GM12891 (cell line): Measurements from ENCODE around the gene CEP170B.

Experiments used
- DNase-seq: peaks from one replicate; pipeline ENCODE4 v3.0.0; 2011; ENCODE audit warnings: low spot score; ENCODE audit not compliant: insufficient read length
- FAIRE-seq: peaks from 2 replicates; lab custom pipeline; 2011; peaks lifted over from hg19 to GRCh38; lab: Jason Lieb, UNC
- PAX5 ChIP-seq: IDR thresholded peaks from 2 replicates; pipeline ENCODE4 v1.6.1; 2011; ENCODE audit warnings: low read length, moderate library complexity, mild to moderate bottlenecking; ENCODE audit not compliant: insufficient read depth, severe bottlenecking
- POLR2A ChIP-seq: IDR thresholded peaks from 2 replicates; pipeline ENCODE4 v1.6.1; 2011; ENCODE audit warnings: low read depth, low read length, control low read depth
- POLR2AphosphoS5 ChIP-seq: IDR thresholded peaks from 2 replicates; pipeline ENCODE4 v1.6.1; 2011; ENCODE audit warnings: low read depth, low read length, control low read depth
- POU2F2 ChIP-seq: IDR thresholded peaks from 2 replicates; pipeline ENCODE4 v1.6.1; 2011; ENCODE audit warnings: low read depth, mild to moderate bottlenecking, control low read depth, low read length, moderate library complexity
- SPI1 ChIP-seq: IDR thresholded peaks from 2 replicates; pipeline ENCODE4 v1.6.1; 2011; ENCODE audit warnings: low read depth, low read length, control low read depth
- TAF1 ChIP-seq: IDR thresholded peaks from 2 replicates; pipeline ENCODE4 v1.6.1; 2011; ENCODE audit warnings: low read depth, low read length, control low read depth

The CEP170B gene

DNA sequence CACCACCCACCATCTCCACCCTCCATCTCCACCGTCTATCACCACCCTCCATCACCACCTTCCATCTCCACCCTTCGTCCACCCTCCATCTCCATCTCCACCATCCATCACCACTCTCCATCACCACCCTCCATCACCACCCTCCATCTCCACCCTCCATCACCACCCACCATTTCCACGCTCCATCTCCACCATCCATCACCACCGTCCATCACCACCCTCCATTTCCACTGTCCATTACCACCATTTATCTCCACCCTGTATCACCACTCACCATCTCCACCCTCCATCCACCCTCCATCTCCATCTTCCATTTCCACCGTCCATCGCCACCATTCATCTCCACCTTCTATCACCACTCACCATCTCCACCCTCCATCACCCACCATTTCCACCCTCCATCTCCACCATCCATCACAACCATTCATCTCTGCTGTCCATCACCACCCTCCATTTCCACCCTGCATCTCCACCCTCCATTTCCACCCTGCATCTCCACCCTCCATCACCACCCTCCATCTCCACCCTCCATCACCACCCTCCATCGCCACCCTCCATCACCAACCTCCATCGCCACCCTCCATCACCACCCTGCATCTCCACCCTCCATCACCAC is 6.1 kb upstream of the CEP170B start:
- no peak for TF ChIP-seq TAF1
- no peak for TF ChIP-seq POLR2AphosphoS5
- no peak for TF ChIP-seq PAX5
- no peak for TF ChIP-seq POLR2A
- TF ChIP-seq SPI1 = no peak
- TF ChIP-seq POU2F2 = no peak
- no peak for FAIRE-seq
- no peak for DNase-seq

DNA sequence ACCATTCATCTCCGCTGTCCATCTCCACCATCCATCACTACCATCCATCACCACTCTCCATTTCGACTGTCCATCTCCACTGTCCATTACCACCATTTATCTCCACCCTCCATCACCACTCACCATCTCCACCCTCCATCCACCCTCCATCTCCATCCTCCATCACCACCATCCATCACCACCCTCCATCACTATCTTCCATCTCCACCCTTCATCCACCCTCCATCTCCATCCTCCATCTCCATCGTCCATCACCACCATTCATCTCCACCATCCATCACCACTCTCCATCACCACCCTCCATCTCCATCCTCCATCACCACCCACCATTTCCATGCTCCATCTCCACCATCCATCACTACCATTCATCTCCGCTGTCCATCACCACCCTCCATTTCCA is 5.2 kb upstream of the CEP170B start:
- FAIRE-seq (no peak), DNase-seq (no peak)
- TF ChIP-seq PAX5 = no peak
- TF ChIP-seq SPI1 = no peak
- no peak for TF ChIP-seq POLR2AphosphoS5
- TF ChIP-seq POU2F2 = no peak
- TF ChIP-seq POLR2A = no peak
- no peak for TF ChIP-seq TAF1

- TF ChIP-seq POU2F2 (no peak), POLR2AphosphoS5 (no peak), POLR2A (no peak), SPI1 (no peak), PAX5 (no peak), TAF1 (no peak)
- no peak for FAIRE-seq
- DNase-seq = no peak
These were observed 4.7 kb upstream of the CEP170B start for GRCh38 chr14:104860414-104860813.

- FAIRE-seq (no peak), DNase-seq (no peak)
- TF ChIP-seq POLR2AphosphoS5 = no peak
- TF ChIP-seq PAX5 = no peak
- no peak for TF ChIP-seq POU2F2
These were observed 1.8 kb upstream of the CEP170B start for GRCh38 chr14:104863131-104863862.

- no peak for TF ChIP-seq TAF1
- no peak for FAIRE-seq
These were observed 1.2 kb upstream of the CEP170B start for GRCh38 chr14:104863923-104864266.

DNA sequence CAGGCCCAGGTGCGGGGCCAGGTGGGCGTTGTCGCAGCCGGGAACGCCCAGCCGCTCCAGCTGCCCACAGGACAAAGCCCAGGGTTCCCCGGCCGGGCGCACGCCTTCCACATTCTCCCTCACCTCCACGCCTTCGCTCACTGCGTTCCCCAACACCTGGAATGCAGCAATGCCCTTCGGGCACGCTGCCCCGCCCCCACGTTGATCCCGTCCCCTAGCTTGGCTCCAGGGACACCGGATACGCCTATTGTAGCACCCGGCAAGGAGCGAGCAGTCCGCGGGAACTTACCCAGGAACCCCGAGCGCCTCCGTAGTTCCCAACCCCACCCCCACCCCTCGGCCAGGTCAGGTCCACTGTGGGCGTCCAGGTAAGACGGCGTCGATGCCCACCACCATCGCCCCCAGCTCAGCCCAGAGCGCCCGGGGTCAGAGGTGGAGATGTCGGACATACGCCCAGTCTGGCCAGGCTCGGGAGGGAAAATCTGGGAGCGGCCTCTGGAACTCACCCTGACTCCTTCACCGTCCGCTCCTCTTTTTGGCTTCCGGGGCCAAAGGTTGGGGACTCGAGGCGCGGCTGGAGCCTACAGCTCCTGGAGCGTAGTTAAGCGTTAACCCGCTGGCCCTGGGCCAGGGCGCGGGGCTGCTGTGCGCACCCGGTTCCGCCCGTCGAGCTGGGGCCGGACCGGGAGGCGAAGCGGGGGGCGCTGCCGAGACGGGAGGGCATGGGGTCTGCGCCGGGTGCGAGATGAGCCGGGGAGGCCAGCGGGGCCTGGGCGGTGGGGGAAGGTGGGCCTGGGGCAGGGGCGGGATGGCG is 594 bp upstream of the CEP170B start:
- FAIRE-seq (no peak), DNase-seq (no peak)
- TF ChIP-seq POLR2A (no peak), SPI1 (no peak), POU2F2 (no peak), TAF1 (no peak), PAX5 (no peak), POLR2AphosphoS5 (no peak)

More at GRCh38 chr14:104863923-104864266, 1.2 kb upstream of the CEP170B start:
- no peak for DNase-seq

DNA sequence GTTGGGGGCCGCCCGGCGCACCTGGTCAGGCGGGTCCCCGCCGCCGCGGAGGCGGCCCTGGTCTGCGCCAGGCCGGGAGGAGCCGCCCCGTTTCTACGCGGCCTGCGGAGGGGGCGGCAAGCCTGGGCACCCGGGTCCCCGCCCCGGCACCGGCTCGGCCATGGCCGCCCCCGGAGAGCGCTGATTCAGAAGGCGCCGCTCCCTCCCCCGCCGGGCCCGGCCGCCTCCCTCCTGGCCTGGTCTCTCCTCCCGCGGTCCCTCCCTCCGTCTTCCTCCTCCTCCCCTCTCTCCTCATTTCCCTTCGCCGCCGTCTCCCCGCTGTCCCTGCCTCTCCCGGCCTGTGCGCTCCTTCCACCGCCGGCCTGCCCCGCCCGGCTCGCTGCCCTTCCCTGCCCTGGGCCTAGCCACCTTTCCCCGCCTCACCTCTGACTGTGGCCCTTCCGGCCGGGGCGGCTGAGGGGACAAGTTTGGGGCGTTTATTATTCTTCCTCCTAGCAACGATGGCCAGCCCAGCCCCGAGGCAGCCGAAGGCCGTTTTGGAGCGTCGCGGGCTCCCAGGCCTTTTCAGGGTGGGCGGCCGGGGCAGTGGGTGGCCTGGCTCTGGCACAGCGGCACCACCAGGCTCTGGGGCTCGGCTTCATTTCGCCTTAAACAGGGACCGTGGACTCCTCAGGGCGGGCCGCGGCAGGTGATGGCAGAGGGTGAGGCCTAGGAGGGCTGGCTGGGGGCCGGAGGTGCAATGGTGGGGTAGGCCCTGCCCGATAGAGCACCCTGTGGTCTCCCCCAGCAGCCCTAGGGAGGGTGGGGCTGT is 768 bp downstream of the CEP170B start:
- TF ChIP-seq POLR2A = no peak
- TF ChIP-seq POLR2AphosphoS5 = no peak
- TF ChIP-seq PAX5 = no peak
- no peak for TF ChIP-seq TAF1
- no peak for TF ChIP-seq SPI1
- TF ChIP-seq POU2F2 = no peak

GRCh38 chr14:104866451-104867370 is 1.6 kb downstream of the CEP170B start:
- no peak for TF ChIP-seq TAF1
- TF ChIP-seq POLR2AphosphoS5 = no peak
- TF ChIP-seq POLR2A = no peak
- no peak for TF ChIP-seq POU2F2
- TF ChIP-seq SPI1 = no peak
- no peak for TF ChIP-seq PAX5
- no peak for DNase-seq
- no peak for FAIRE-seq

More for the DNA sequence above, 768 bp downstream of the CEP170B start:
- DNase-seq (no peak), FAIRE-seq (no peak)

DNA sequence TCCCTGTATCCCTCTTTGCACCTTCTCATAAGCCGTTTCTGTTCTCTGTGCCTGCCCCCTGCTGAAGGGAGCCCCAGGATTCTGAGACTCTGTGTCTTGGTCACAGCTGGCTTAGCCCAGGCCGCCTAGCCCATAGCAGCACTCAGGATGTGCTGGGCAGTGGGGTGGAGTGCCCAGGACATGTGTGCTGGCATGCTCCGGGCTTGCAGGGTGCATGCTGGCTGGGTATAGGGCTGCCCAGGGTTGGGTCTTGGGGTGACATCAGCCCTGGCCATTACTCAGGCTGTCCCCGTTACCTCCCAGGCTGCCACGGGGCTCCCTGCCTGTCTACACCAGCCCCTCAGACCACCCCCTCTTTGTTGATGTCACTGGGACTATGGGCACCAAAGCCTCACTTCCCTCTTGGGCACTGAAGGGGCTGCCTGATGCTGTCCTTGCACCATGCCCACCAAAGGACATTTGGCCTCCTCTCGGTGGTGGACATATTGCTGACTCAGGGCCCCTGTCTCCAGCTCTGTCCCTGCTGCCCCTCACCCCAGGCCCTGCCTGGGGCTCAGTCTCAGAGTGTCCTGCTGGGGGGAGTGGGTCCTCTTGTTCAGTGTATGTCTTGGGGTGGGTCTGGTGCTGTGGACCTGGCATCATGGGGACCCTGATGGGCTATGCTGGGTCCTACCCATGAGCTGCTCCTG is 2.4 kb downstream of the CEP170B start:
- FAIRE-seq (no peak), DNase-seq (no peak)
- no peak for TF ChIP-seq POLR2AphosphoS5
- no peak for TF ChIP-seq TAF1
- TF ChIP-seq SPI1 = no peak
- TF ChIP-seq POLR2A = no peak
- no peak for TF ChIP-seq PAX5
